Smooth muscle cell (in vitro differentiated cells): Measurements from ENCODE around the gene PPP2R3B. TPM values are rescaled to one million over a fixed set of nuclear protein-coding genes. Genes with fewer than 3 reads are reported as not detected.

Source experiments
- DNase-seq: peaks from one replicate; lab custom pipeline; 2025; ENCODE audit not compliant: unreplicated experiment; lab: John Stamatoyannopoulos, UW
- H2AFZ ChIP-seq: fragments of 200-600 bp; sonication (generic); 2 replicates; pipeline ENCODE4 v1.6.0; 2016; ENCODE audit warnings: antibody characterized with exemption, low read depth, mild to moderate bottlenecking
- H3F3A ChIP-seq: fragments of 200-600 bp; sonication (generic); 2 replicates; pipeline ENCODE4 v1.6.0; 2017; ENCODE audit warnings: antibody characterized with exemption, low read depth
- H3K27ac ChIP-seq: fragments of 200-600 bp; sonication (generic); 2 replicates; pipeline ENCODE4 v1.5.1; 2016; ENCODE audit warnings: low read depth, mild to moderate bottlenecking
- H3K27me3 ChIP-seq: fragments of 200-600 bp; sonication (generic); 2 replicates; pipeline ENCODE4 v1.6.1; 2016; ENCODE audit warnings: low read depth, mild to moderate bottlenecking
- H3K36me3 ChIP-seq: fragments of 200-600 bp; sonication (generic); 2 replicates; pipeline ENCODE4 v1.5.1; 2016; ENCODE audit warnings: low read depth
- H3K4me1 ChIP-seq: fragments of 200-600 bp; sonication (generic); 2 replicates; pipeline ENCODE4 v1.5.1; 2016; ENCODE audit warnings: low read depth
- H3K4me2 ChIP-seq: fragments of 200-600 bp; sonication (generic); 2 replicates; pipeline ENCODE4 v1.6.0; 2016; ENCODE audit warnings: mild to moderate bottlenecking
- H3K4me3 ChIP-seq: fragments of 200-600 bp; sonication (generic); 2 replicates; pipeline ENCODE4 v1.5.1; 2016; ENCODE audit warnings: mild to moderate bottlenecking
- H3K79me2 ChIP-seq: fragments of 200-600 bp; sonication (generic); 2 replicates; pipeline ENCODE4 v1.6.0; 2016; ENCODE audit warnings: low read depth, mild to moderate bottlenecking
- H3K9ac ChIP-seq: fragments of 200-600 bp; sonication (generic); 2 replicates; pipeline ENCODE4 v1.6.0; 2016; ENCODE audit warnings: low read depth
- H3K9me3 ChIP-seq: fragments of 200-600 bp; sonication (generic); replicated peaks from 2 replicates; pipeline ENCODE4 v1.5.1; 2016; ENCODE audit warnings: low read depth
- H4K20me1 ChIP-seq: fragments of 200-600 bp; sonication (generic); 2 replicates; pipeline ENCODE4 v1.6.0; 2016; ENCODE audit warnings: low read depth
- CTCF ChIP-seq: fragments of 200-600 bp; sonication (generic); IDR thresholded peaks from 2 replicates; pipeline ENCODE4 v1.5.1; 2017; ENCODE audit warnings: borderline replicate concordance, mild to moderate bottlenecking, antibody characterized with exemption; ENCODE audit not compliant: insufficient read depth, poor library complexity, severe bottlenecking
- WGBS: methylation state at CpG from one replicate; pipeline ENCODE4 v1.1.7; 2016; ENCODE audit warnings: low lambda C conversion rate; 5-methylcytosine and 5-hydroxymethylcytosine counted together
- polyA plus RNA-seq: library from polyadenylated mRNA; unstranded; fragments of >200 nt; fragmentation: Nextera tagmentation; extraction: Ambion mirVana; gene quantifications from 2 replicates; pipeline ENCODE4 v1.2.1, GENCODE V29; 2016
- total RNA-seq: library from RNA; depleted of rRNA; stranded (reverse); fragments of >200 nt; gene quantifications from 2 replicates; pipeline ENCODE4 v1.2.3, GENCODE V29; 2014

The PPP2R3B gene
- total and polyA plus RNA-seq, 2 experiments from 2014 or later = 15.2 to 25.1 TPM

- peaks cover 65% of the 10 kb centered on the region for H4K20me1 ChIP-seq
- peak overlapping the region; percentile 97 for H3K4me2 ChIP-seq
- 27% methylated on average over 20 of the region's 21 CpGs for WGBS
- no peak for DNase-seq
- H3K79me2 ChIP-seq = peaks cover 3% of the 10 kb centered on the region
- H3K36me3 ChIP-seq = no peaks in the 10 kb centered on the region
- no peak overlapping the region for H3K9ac ChIP-seq
- TF ChIP-seq CTCF = no peak
- H3K4me3 ChIP-seq = peak overlapping the region; percentile 62
- H2AFZ ChIP-seq = no peak overlapping the region
- peaks cover 21% of the 10 kb centered on the region for H3K27me3 ChIP-seq
- no peak overlapping the region for H3K27ac ChIP-seq
- no peaks in the 10 kb centered on the region for H3F3A ChIP-seq
- peaks cover 14% of the 10 kb centered on the region for H3K4me1 ChIP-seq
- no peaks in the 10 kb centered on the region for H3K9me3 ChIP-seq
Observed at GRCh38 chrX:374596-374995, 12.1 kb downstream of the PPP2R3B start.

DNA sequence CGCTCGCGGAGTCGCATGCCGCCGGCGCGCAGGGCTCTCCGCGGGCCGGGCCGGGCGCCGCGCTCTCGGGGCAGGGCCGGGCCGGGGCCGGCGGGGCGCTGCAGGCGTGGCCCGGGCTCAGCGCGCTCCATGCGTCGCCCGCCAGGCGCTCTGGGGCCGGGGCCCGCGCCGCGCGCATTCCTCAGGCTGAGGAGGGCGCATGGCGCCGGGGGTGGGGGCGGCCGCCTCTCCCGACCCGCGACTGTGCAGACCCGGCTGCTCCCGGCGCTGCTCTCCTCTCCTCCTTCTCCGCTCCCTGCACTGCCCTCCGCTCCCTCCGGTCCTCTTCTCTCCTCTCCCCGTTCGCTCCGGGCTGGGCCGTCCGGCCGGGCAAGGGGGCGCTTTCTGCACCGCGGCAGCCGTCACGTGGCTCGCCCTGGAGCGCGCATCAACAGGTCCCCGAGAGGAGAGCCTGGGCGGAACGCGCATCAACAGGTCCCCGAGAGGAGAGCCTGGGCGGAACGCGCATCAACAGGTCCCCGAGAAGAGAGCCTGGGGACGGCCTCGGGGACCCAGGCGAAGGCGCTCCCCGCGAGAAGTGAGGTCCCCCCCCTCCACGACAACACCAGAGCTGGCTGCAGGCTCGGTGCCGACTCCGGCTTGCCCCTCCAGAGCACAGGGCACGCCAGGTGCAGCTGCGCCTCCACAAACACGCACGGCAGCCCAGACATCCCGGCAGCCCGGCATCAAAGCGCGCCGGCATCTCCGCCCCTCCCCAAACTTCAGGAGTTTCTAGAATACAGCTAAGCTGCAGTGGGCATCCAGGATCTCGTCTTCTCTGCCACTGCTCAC, 12.9 kb downstream of the PPP2R3B start:
- peaks cover 70% of the 10 kb centered on the region for H4K20me1 ChIP-seq
- H3K27ac ChIP-seq = no peak overlapping the region
- no peak overlapping the region for H3K9ac ChIP-seq
- H3K27me3 ChIP-seq = peaks cover 21% of the 10 kb centered on the region
- peak overlapping the region; percentile 62 for H3K4me3 ChIP-seq
- H2AFZ ChIP-seq = no peak overlapping the region
- H3K79me2 ChIP-seq = peaks cover 3% of the 10 kb centered on the region
- H3K36me3 ChIP-seq = no peaks in the 10 kb centered on the region
- H3K9me3 ChIP-seq = no peaks in the 10 kb centered on the region
- no peaks in the 10 kb centered on the region for H3F3A ChIP-seq
- no peak for DNase-seq
- H3K4me1 ChIP-seq = peaks cover 21% of the 10 kb centered on the region
- TF ChIP-seq CTCF = no peak
- 1% methylated on average over 52 of the region's 93 CpGs for WGBS
- peak overlapping the region; percentile 97 for H3K4me2 ChIP-seq

- Histone ChIP-seq H3K27ac (no peak overlapping the region), H3K9ac (no peak overlapping the region), H3K79me2 (peaks cover 3% of the 10 kb centered on the region), H3K4me2 (peak overlapping the region; percentile 97), H3K4me3 (peak overlapping the region; percentile 62), H3K27me3 (peaks cover 21% of the 10 kb centered on the region), H3K36me3 (no peaks in the 10 kb centered on the region), H2AFZ (no peak overlapping the region), H3K4me1 (peaks cover 22% of the 10 kb centered on the region), H3K9me3 (no peaks in the 10 kb centered on the region), H3F3A (no peaks in the 10 kb centered on the region), H4K20me1 (peaks cover 65% of the 10 kb centered on the region)
- DNase-seq = no peak
- TF ChIP-seq CTCF = no peak
- 9% methylated on average over 62 of the region's 63 CpGs for WGBS
Observed at GRCh38 chrX:372856-373640, 13.7 kb downstream of the PPP2R3B start.
